ENCODE data around the gene DIP2C. TPM values are rescaled to one million over a fixed set of nuclear protein-coding genes. Genes with fewer than 3 reads are reported as not detected.

DIP2C gene
- total RNA-seq, 4 donors from 2014 or later, result 13.4 to 32.0 (median 18.4) TPM

GRCh38 chr10:689121-689451 is 382 bp downstream of the DIP2C start:
- TF ChIP-seq POLR2AphosphoS5 (IDR thresholded peaks at IDR 0.05), result no peak
- H3K4me1 ChIP-seq, result peaks cover 5 to 31% (median 14%) of the 10 kb centered on the region in 4 donors
- in situ Hi-C loops (cut with MboI; ENCODE audit: low pct_ligation_motif_present in 1 of 4, low pct_unique_long_range_greater_than_20kb in 1 of 4, low sequenced_read_pairs in 3 of 4), result loop anchor here in 1 of 4 donors (25.0 kb wide), 1 partner anchor 177 kb away; no protein-coding TSS in a partner anchor
- no peak for DNase-seq
- no peaks in the 10 kb centered on the region for H3K27me3 ChIP-seq
- 2% methylated on average over 16 of the region's 42 CpGs; no CpG with 5 or more reads in 1 of the 2 donors for WGBS, 2 donors (ENCODE audit: low coverage in 1 of 2)
- peak overlapping the region; percentile 67 to 92 (median 83) for H3K4me3 ChIP-seq
- no peaks in the 10 kb centered on the region for H3K36me3 ChIP-seq
- intact Hi-C loops (cut with DNase I; ENCODE audit: low total_unique reads), result loop anchor here (5.0 kb wide), 2 partner anchors 177 to 197 kb away; no protein-coding TSS in a partner anchor
- peak overlapping the region; percentile 85 to 93 (median 90) for H3K27ac ChIP-seq
- no peaks in the 10 kb centered on the region for H3K9me3 ChIP-seq

GRCh38 chr10:688312-689120 is 952 bp downstream of the DIP2C start:
- Histone ChIP-seq H3K27ac (peak overlapping the region; percentile 85 to 93 (median 90)), H3K4me3 (peak overlapping the region; percentile 67 to 92 (median 83)), H3K9me3 (no peaks in the 10 kb centered on the region), H3K27me3 (no peaks in the 10 kb centered on the region), H3K4me1 (peaks cover 5 to 28% (median 16%) of the 10 kb centered on the region in 4 donors), H3K36me3 (no peaks in the 10 kb centered on the region)
- 7 to 12% methylated on average over 5 to 52 of the region's 57 CpGs for WGBS, 2 donors (ENCODE audit: low coverage in 1 of 2)
- in situ Hi-C loops (cut with MboI; ENCODE audit: low pct_ligation_motif_present in 1 of 4, low pct_unique_long_range_greater_than_20kb in 1 of 4, low sequenced_read_pairs in 3 of 4), result loop anchor here in 1 of 4 donors (25.0 kb wide), 1 partner anchor 176 kb away; no protein-coding TSS in a partner anchor
- intact Hi-C loops (cut with DNase I; ENCODE audit: low total_unique reads), result loop anchor here (5.0 kb wide), 2 partner anchors 176 to 196 kb away; no protein-coding TSS in a partner anchor
- peak; percentile 36 for DNase-seq
- TF ChIP-seq EP300 (IDR thresholded peaks at IDR 0.05; ENCODE audit: low read depth) (no peak), POLR2AphosphoS5 (IDR thresholded peaks at IDR 0.05) (no peak), POLR2A (IDR thresholded peaks at IDR 0.05) (no peak), CTCF (IDR thresholded peaks at IDR 0.05) (no peak)

- Histone ChIP-seq H3K36me3 (no peaks in the 10 kb centered on the region), H3K27ac (peak overlapping the region; percentile 85 to 93 (median 90)), H3K4me1 (peaks cover 5 to 31% (median 16%) of the 10 kb centered on the region in 4 donors), H3K27me3 (no peaks in the 10 kb centered on the region), H3K9me3 (no peaks in the 10 kb centered on the region), H3K4me3 (peak overlapping the region in 3 of 4 donors; percentile 67 to 87 (median 79))
- TF ChIP-seq POLR2A (IDR thresholded peaks at IDR 0.05) (no peak), POLR2AphosphoS5 (IDR thresholded peaks at IDR 0.05) (no peak), EP300 (IDR thresholded peaks at IDR 0.05; ENCODE audit: low read depth) (no peak), CTCF (IDR thresholded peaks at IDR 0.05) (no peak)
- in situ Hi-C loops (cut with MboI; ENCODE audit: low pct_ligation_motif_present in 1 of 4, low pct_unique_long_range_greater_than_20kb in 1 of 4, low sequenced_read_pairs in 3 of 4) (loop anchor here in 1 of 4 donors (25.0 kb wide), 1 partner anchor 175 kb away; no protein-coding TSS in a partner anchor), intact Hi-C loops (cut with DNase I; ENCODE audit: low total_unique reads) (loop anchor here (5.0 kb wide), 2 partner anchors 175 to 195 kb away; no protein-coding TSS in a partner anchor)
- WGBS, 2 donors (ENCODE audit: low coverage in 1 of 2), result 73% methylated on average over 21 of the region's 21 CpGs; no CpG with 5 or more reads in 1 of the 2 donors
- no peak for DNase-seq
Observed at GRCh38 chr10:687583-688311, 1.7 kb downstream of the DIP2C start.

DNA sequence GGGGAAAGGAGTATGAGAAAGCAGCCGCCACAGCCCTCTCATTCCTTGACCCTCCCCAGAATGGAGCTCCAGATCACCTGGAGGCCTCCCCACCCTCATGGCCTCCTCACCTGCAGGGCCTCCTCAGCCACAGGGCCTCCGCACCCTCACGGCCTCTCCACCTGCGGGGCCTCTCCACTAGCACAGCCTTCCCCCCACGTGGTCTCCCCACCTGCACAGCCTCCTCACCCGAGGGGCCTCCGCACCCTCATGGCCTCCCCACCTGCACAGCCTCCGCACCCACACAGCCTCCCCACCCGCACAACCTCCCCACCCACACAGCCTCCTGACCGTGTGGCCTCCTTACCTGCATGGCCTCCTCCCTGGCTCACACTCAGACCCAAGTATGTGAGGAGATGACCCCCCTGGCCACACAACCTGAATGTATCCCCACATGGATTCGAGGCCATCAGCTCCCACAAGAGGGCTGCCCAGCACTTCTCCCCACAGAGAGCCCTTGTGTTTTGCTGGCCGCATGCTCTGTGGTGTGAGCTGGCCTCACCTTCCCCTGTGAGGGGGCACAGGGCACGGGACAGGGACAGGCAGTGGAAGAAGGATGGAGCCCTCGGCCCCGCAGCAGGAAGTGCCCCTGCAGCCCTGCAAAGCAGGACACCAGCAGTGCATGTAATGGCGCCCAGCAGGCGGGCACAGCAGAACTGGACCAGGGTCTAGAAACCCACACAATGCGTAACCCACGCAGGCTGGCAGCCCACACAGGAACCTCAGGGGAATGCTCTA is 3.1 kb downstream of the DIP2C start:
- TF ChIP-seq EP300 (IDR thresholded peaks at IDR 0.05; ENCODE audit: low read depth) (no peak), CTCF (IDR thresholded peaks at IDR 0.05) (no peak), POLR2AphosphoS5 (IDR thresholded peaks at IDR 0.05) (no peak), POLR2A (IDR thresholded peaks at IDR 0.05) (no peak)
- H3K9me3 ChIP-seq, result no peaks in the 10 kb centered on the region
- no peaks in the 10 kb centered on the region for H3K36me3 ChIP-seq
- H3K4me1 ChIP-seq, result peaks cover 5 to 31% (median 16%) of the 10 kb centered on the region in 4 donors
- in situ Hi-C loops (cut with MboI; ENCODE audit: low pct_ligation_motif_present in 1 of 4, low pct_unique_long_range_greater_than_20kb in 1 of 4, low sequenced_read_pairs in 3 of 4) (loop anchor here in 1 of 4 donors (25.0 kb wide), 1 partner anchor 174 kb away; no protein-coding TSS in a partner anchor), intact Hi-C loops (cut with DNase I; ENCODE audit: low total_unique reads) (loop anchor here (5.0 kb wide), 2 partner anchors 174 to 194 kb away; no protein-coding TSS in a partner anchor)
- H3K4me3 ChIP-seq, result no peak overlapping the region
- 90 to 95% methylated on average over 4 to 17 of the region's 19 CpGs for WGBS, 2 donors (ENCODE audit: low coverage in 1 of 2)
- no peak for DNase-seq
- H3K27me3 ChIP-seq, result no peaks in the 10 kb centered on the region
- peak overlapping the region in 2 of 4 donors; percentile 88 to 89 for H3K27ac ChIP-seq

Measured in transverse colon (tissue), 4 donors.